Measurements from ENCODE around the gene DCXR. TPM values are rescaled to one million over a fixed set of nuclear protein-coding genes. Genes with fewer than 3 reads are reported as not detected.

The DCXR gene
- total and polyA plus RNA-seq, 2 of the 13 experiments (the other 11 are each of a cell fraction or from before 2014, with no cell fraction given): 287 to 311 TPM

GRCh38 chr17:81990836-81991683 is 46.4 kb downstream of the DCXR start (continued):
- TF ChIP-seq TAF15 (IDR thresholded peaks at IDR 0.05; ENCODE audit: low read depth, low read length, poor library complexity, severe bottlenecking) (peak; percentile 29), ASH2L (IDR thresholded peaks at IDR 0.05; ENCODE audit: insufficient read length, low read depth, low read length) (no peak), ATRX (CRISPR knock-in tag; IDR thresholded peaks at IDR 0.05; ENCODE audit: borderline replicate concordance) (no peak), ZNF10 (CRISPR knock-in tag; IDR thresholded peaks at IDR 0.05; ENCODE audit: borderline replicate concordance, low read depth) (0 out of 2 replicates have a peak, but pooled peaks have one; percentile 67), ZNF530 (CRISPR knock-in tag; IDR thresholded peaks at IDR 0.05; ENCODE audit: low read depth) (no peak), NPAS2 (CRISPR knock-in tag; IDR thresholded peaks at IDR 0.05; ENCODE audit: borderline replicate concordance) (no peak), ZNF552 (CRISPR knock-in tag; IDR thresholded peaks at IDR 0.05; ENCODE audit: borderline replicate concordance) (no peak), ZBTB38 (CRISPR knock-in tag; IDR thresholded peaks at IDR 0.05) (no peak; the same call in 1 of the 2 replicates), ZNF12 (CRISPR knock-in tag; IDR thresholded peaks at IDR 0.05) (no peak), KDM2A (CRISPR knock-in tag; IDR thresholded peaks at IDR 0.05; ENCODE audit: borderline replicate concordance, low read depth) (no peak), TFAP4 (IDR thresholded peaks at IDR 0.05; ENCODE audit: borderline replicate concordance, low read depth) (no peak), ZFYVE20 (CRISPR knock-in tag; IDR thresholded peaks at IDR 0.05; ENCODE audit: borderline replicate concordance, low read depth) (peak; percentile 88; the same call in 1 of the 2 replicates), ZNF546 (CRISPR knock-in tag; conservative IDR thresholded peaks at IDR 0.05) (no peak), ZNF326 (CRISPR knock-in tag; IDR thresholded peaks at IDR 0.05; ENCODE audit: borderline replicate concordance) (no peak), LCORL (IDR thresholded peaks at IDR 0.05) (no peak), LCORL (CRISPR knock-in tag; IDR thresholded peaks at IDR 0.05) (no peak), FOSL2 (CRISPR knock-in tag; IDR thresholded peaks at IDR 0.05) (no peak), PRPF4 (IDR thresholded peaks at IDR 0.05; ENCODE audit: low read depth, low read length, poor library complexity, severe bottlenecking) (no peak), RFX5 (IDR thresholded peaks at IDR 0.05; ENCODE audit: low read depth, low read length) (no peak), ZNF83 (CRISPR knock-in tag; IDR thresholded peaks at IDR 0.05; ENCODE audit: borderline replicate concordance) (peak; percentile 78; the same call in 1 of the 2 replicates), MTERF4 (CRISPR knock-in tag; IDR thresholded peaks at IDR 0.05) (peak; percentile 37; the same call in 1 of the 2 replicates), ZNF468 (CRISPR knock-in tag; IDR thresholded peaks at IDR 0.05) (0 out of 2 replicates have a peak, but pooled peaks have one; percentile 74), RBM39 (IDR thresholded peaks at IDR 0.05; ENCODE audit: low read depth, low read length, poor library complexity, severe bottlenecking) (no peak), DZIP1 (CRISPR knock-in tag; IDR thresholded peaks at IDR 0.05) (peak; percentile 88; the same call in 1 of the 2 replicates), ESRRA (CRISPR knock-in tag; IDR thresholded peaks at IDR 0.05; ENCODE audit: low read depth) (peak; percentile 47)
